NCI-H1092 treated with DMSO at 0.1 percent for 48 hours (cell line): ENCODE results near the gene ALDH16A1.
"Not testable (repeated sequence)": the region's sequence is repeated elsewhere in the genome, so short reads cannot be mapped to it uniquely, and the experiment has no call there.

Source experiments
- DNase-seq: peaks from one replicate; lab custom pipeline; 2025; lab: John Stamatoyannopoulos, UW

Gene ALDH16A1

GRCh38 chr19:49441210-49441959 lies 11.6 kb upstream of the ALDH16A1 start, which contains the start of gene SLC17A7:
Gene SLC17A7 (minus strand): TSS chr19:49441527. CDS start chr19:49441379, 148 bp downstream.
- DNase-seq: no peak

GRCh38 chr19:49441960-49442350 lies 11.1 kb upstream of the ALDH16A1 start:
- DNase-seq: no peak

GRCh38 chr19:49442354-49442753 lies 10.7 kb upstream of the ALDH16A1 start:
- no peak for DNase-seq

GRCh38 chr19:49442771-49443365 lies 10.2 kb upstream of the ALDH16A1 start:
- DNase-seq: no peak

- DNase-seq: peak; percentile 92
Observed at GRCh38 chr19:49443366-49444099, 9.5 kb upstream of the ALDH16A1 start.

GRCh38 chr19:49444100-49444700 lies 8.8 kb upstream of the ALDH16A1 start:
- DNase-seq: not testable (repeated sequence)

- no peak for DNase-seq
Observed at GRCh38 chr19:49445997-49446396, 7.0 kb upstream of the ALDH16A1 start.

- DNase-seq: no peak
Observed at GRCh38 chr19:49447485-49448431, 5.3 kb upstream of the ALDH16A1 start.

- DNase-seq: no peak
Observed at GRCh38 chr19:49448432-49448786, 4.6 kb upstream of the ALDH16A1 start.

- DNase-seq: no peak
Observed at GRCh38 chr19:49450405-49450804, 2.6 kb upstream of the ALDH16A1 start.

- peak; percentile 97 for DNase-seq
Observed at GRCh38 chr19:49451430-49452181, 1.4 kb upstream of the ALDH16A1 start, which contains the start of gene PIH1D1. Gene PIH1D1 (minus strand): TSS chr19:49451814. CDS start chr19:49451574, 240 bp downstream.

- DNase-seq: no peak
Observed at GRCh38 chr19:49453757-49454240, 774 bp downstream of the ALDH16A1 start.

GRCh38 chr19:49455773-49456172 lies 2.7 kb downstream of the ALDH16A1 start:
- DNase-seq: no peak

GRCh38 chr19:49456326-49456725 lies 3.3 kb downstream of the ALDH16A1 start:
- no peak for DNase-seq

GRCh38 chr19:49458567-49458903 lies 5.5 kb downstream of the ALDH16A1 start:
- no peak for DNase-seq

GRCh38 chr19:49459388-49459787 lies 6.4 kb downstream of the ALDH16A1 start:
- no peak for DNase-seq

GRCh38 chr19:49461130-49461529 lies 8.1 kb downstream of the ALDH16A1 start:
- not testable (repeated sequence) for DNase-seq

- no peak for DNase-seq
Observed at GRCh38 chr19:49461656-49462055, 8.6 kb downstream of the ALDH16A1 start.

- no peak for DNase-seq
Observed at GRCh38 chr19:49462492-49462891, 9.5 kb downstream of the ALDH16A1 start.

GRCh38 chr19:49463960-49464740 lies 11.1 kb downstream of the ALDH16A1 start:
- no peak for DNase-seq
